IMR-90 (cell line): ENCODE data around the gene SNAPC2. TPM values are rescaled to one million over a fixed set of nuclear protein-coding genes. Genes with fewer than 3 reads are reported as not detected.

Experiments
- ATAC-seq: fragments of 200-7000 bp; cut with Tn5 transposase; 2 replicates; pipeline ENCODE4 v1.9.1; 2020; ENCODE audit warnings: low read depth, mild to moderate bottlenecking, moderate library complexity
- BruUV-seq: library from RNA; stranded (reverse); fragments of 400-500 nt; replicated peaks from 2 replicates; lab custom pipeline; 2021; lab: Mats Ljungman, UMichigan
- CTCF ChIA-PET: fragments of 300-600 bp; formaldehyde crosslinking; extraction: SDS; loops from one replicate; lab custom pipeline; 2021; ENCODE audit warnings: antibody characterized with exemption; lab: Yijun Ruan, JAX
- POLR2A ChIA-PET: fragments of 300-600 bp; sonication (Branson Sonifier 250); formaldehyde crosslinking; loops from one replicate; lab custom pipeline; 2022; ENCODE audit warnings: antibody characterized with exemption; ENCODE audit not compliant: unreplicated experiment; lab: Charles Lee
- DNase-seq: peaks from one replicate; pipeline ENCODE4 v3.0.0; 2013
- H2AFZ ChIP-seq: replicated peaks from 2 replicates; pipeline ENCODE3; 2013; ENCODE audit warnings: low read length, mild to moderate bottlenecking; ENCODE audit not compliant: poor library complexity
- H2AK5ac ChIP-seq: 2 replicates; pipeline ENCODE4 v1.6.1; 2013; ENCODE audit warnings: low read depth, low read length, inconsistent platforms
- H2AK9ac ChIP-seq: replicated peaks from 2 replicates; pipeline ENCODE3; 2013; ENCODE audit warnings: mild to moderate bottlenecking, low read depth, low read length, moderate library complexity; ENCODE audit not compliant: poor library complexity
- H2BK120ac ChIP-seq: 2 replicates; pipeline ENCODE4 v1.6.1; 2013; ENCODE audit warnings: low read depth, low read length, inconsistent platforms
- H2BK15ac ChIP-seq: 3 replicates; pipeline ENCODE4 v1.6.1; 2013; ENCODE audit warnings: low read depth, low read length, inconsistent platforms
- H2BK20ac ChIP-seq: 2 replicates; pipeline ENCODE4 v1.6.1; 2013; ENCODE audit warnings: low read depth, mild to moderate bottlenecking, inconsistent platforms, low read length, moderate library complexity
- H2BK5ac ChIP-seq: 2 replicates; pipeline ENCODE4 v1.6.1; 2013; ENCODE audit warnings: mild to moderate bottlenecking, low read depth, low read length, inconsistent platforms; ENCODE audit not compliant: poor library complexity, severe bottlenecking
- H3K14ac ChIP-seq: replicated peaks from 2 replicates; pipeline ENCODE4 v1.6.1; 2013; ENCODE audit warnings: low read depth, low read length, inconsistent platforms
- H3K18ac ChIP-seq: 2 replicates; pipeline ENCODE4 v1.6.1; 2013; ENCODE audit warnings: low read depth, low read length, control low read depth
- H3K23ac ChIP-seq: 2 replicates; pipeline ENCODE4 v1.6.1; 2013; ENCODE audit warnings: low read depth, low read length, inconsistent platforms
- H3K27ac ChIP-seq: 2 replicates; pipeline ENCODE4 v1.5.1; 2013; ENCODE audit warnings: mild to moderate bottlenecking, control low read depth, low read length; ENCODE audit not compliant: insufficient read depth
- H3K27me3 ChIP-seq: 2 replicates; pipeline ENCODE4 v1.6.1; 2013; ENCODE audit warnings: low read length; ENCODE audit not compliant: control insufficient read depth, insufficient read depth
- H3K36me3 ChIP-seq: 2 replicates; pipeline ENCODE4 v1.6.1; 2013; ENCODE audit warnings: low read length, mixed read lengths; ENCODE audit not compliant: control insufficient read depth, insufficient read depth
- H3K4ac ChIP-seq: 2 replicates; pipeline ENCODE4 v1.6.1; 2013; ENCODE audit warnings: low read depth, low read length, inconsistent platforms
- H3K4me1 ChIP-seq: 2 replicates; pipeline ENCODE4 v1.6.1; 2013; ENCODE audit warnings: low read length, mixed read lengths; ENCODE audit not compliant: control insufficient read depth, insufficient read depth
- H3K4me2 ChIP-seq: 2 replicates; pipeline ENCODE4 v1.6.1; 2013; ENCODE audit warnings: low read depth, mild to moderate bottlenecking, control low read depth, low read length, moderate library complexity
- H3K4me3 ChIP-seq: 2 replicates; pipeline ENCODE4 v1.5.1; 2013; ENCODE audit warnings: low read depth, mild to moderate bottlenecking, control low read depth, low read length, moderate library complexity; ENCODE audit not compliant: insufficient read depth
- H3K56ac ChIP-seq: 2 replicates; pipeline ENCODE4 v1.6.1; 2013; ENCODE audit warnings: low read length, inconsistent platforms; ENCODE audit not compliant: insufficient read depth; ENCODE audit errors: extremely low read depth
- H3K79me1 ChIP-seq, 2 experiments: 2 replicates each; pipeline ENCODE4 v1.6.1; 2013; ENCODE audit warnings: low read length in 2 of 2, inconsistent platforms in 1 of 2, low read depth in 1 of 2
- H3K9ac ChIP-seq: 2 replicates; pipeline ENCODE4 v1.6.1; 2013; ENCODE audit warnings: low read depth, low read length, control low read depth
- H3K9me1 ChIP-seq: 2 replicates; pipeline ENCODE4 v1.6.1; 2013; ENCODE audit warnings: low read length, inconsistent platforms; ENCODE audit not compliant: insufficient read depth
- H3K9me3 ChIP-seq: 2 replicates; pipeline ENCODE4 v1.6.1; 2013; ENCODE audit warnings: low read length; ENCODE audit not compliant: control insufficient read depth, insufficient read depth
- H4K20me1 ChIP-seq: 2 replicates; pipeline ENCODE4 v1.6.1; 2013; ENCODE audit warnings: low read length, inconsistent platforms; ENCODE audit not compliant: insufficient read depth
- H4K5ac ChIP-seq: 2 replicates; pipeline ENCODE4 v1.6.1; 2013; ENCODE audit warnings: mild to moderate bottlenecking, low read depth, low read length, control low read depth
- H4K8ac ChIP-seq, 2 experiments: 2 replicates each; pipeline ENCODE4 v1.6.1; 2013; ENCODE audit warnings: low read depth in 2 of 2, low read length in 2 of 2, control low read depth in 1 of 2, inconsistent platforms in 1 of 2
- H4K91ac ChIP-seq: 2 replicates; pipeline ENCODE4 v1.6.1; 2013; ENCODE audit warnings: low read depth, low read length, inconsistent platforms; ENCODE audit not compliant: insufficient read depth
- BHLHE40 ChIP-seq: fragments of 150-350 bp; IDR thresholded peaks from 2 replicates; pipeline ENCODE4 v1.6.1; 2016; ENCODE audit warnings: mild to moderate bottlenecking, low read depth, low read length
- CHD1 ChIP-seq: IDR thresholded peaks from 2 replicates; pipeline ENCODE4 v1.6.1; 2012; ENCODE audit warnings: low read depth, low read length, improper control_type of control experiment
- ELK1 ChIP-seq: fragments of 150-350 bp; IDR thresholded peaks from 2 replicates; pipeline ENCODE4 v1.6.1; 2016; ENCODE audit warnings: low read depth, mild to moderate bottlenecking, low read length, moderate library complexity, borderline replicate concordance
- FOS ChIP-seq: fragments of 150-350 bp; IDR thresholded peaks from 2 replicates; pipeline ENCODE4 v1.6.1; 2016; ENCODE audit warnings: low read depth, low read length
- MAFK ChIP-seq: IDR thresholded peaks from 2 replicates; pipeline ENCODE4 v1.6.1; 2012; ENCODE audit warnings: low read depth, low read length, improper control_type of control experiment
- MAZ ChIP-seq: IDR thresholded peaks from 2 replicates; pipeline ENCODE4 v1.6.1; 2012; ENCODE audit warnings: low read depth, mild to moderate bottlenecking, low read length, improper control_type of control experiment, moderate library complexity, borderline replicate concordance
- NFE2L2 ChIP-seq: fragments of 150-350 bp; IDR thresholded peaks from 2 replicates; pipeline ENCODE4 v1.6.1; 2016; ENCODE audit warnings: low read depth, mild to moderate bottlenecking, low read length
- RFX5 ChIP-seq: IDR thresholded peaks from 2 replicates; pipeline ENCODE4 v1.8.0; 2012; ENCODE audit warnings: low read depth, mild to moderate bottlenecking, low read length, moderate library complexity
- WGBS, 2 experiments: methylation state at CpG; one replicate each; pipeline versions ENCODE4 v1.1.5 to v1.1.7; 2013; ENCODE audit warnings: missing lambda C conversion rate in 2 of 2; ENCODE audit not compliant: insufficient read length in 1 of 2; ENCODE audit errors: extremely low coverage in 2 of 2; 5-methylcytosine and 5-hydroxymethylcytosine counted together
- dilution Hi-C: fragments of 300-500 bp; cut with HindIII; formaldehyde crosslinking; loops from one replicate; pipeline ENCODE4 v1.14.3; 2018; ENCODE audit warnings: low sequenced_read_pairs; ENCODE audit not compliant: unreplicated experiment
- in situ Hi-C: fragments of 300-500 bp; cut with MboI; formaldehyde crosslinking; loops from 3 replicates; pipeline ENCODE4 v1.14.3; 2019; ENCODE audit warnings: low sequenced_read_pairs, inconsistent platforms, mixed read lengths
- intact Hi-C: fragments of 100-400 bp; cut with micrococcal nuclease; formaldehyde crosslinking; loops from 2 replicates; pipeline ENCODE4 v1.10.0; 2022
- polyA plus RNA-seq, 3 experiments: library from polyadenylated mRNA; depleted of rRNA; stranded (reverse); fragments of >200 nt; gene quantifications; 2 replicates each; pipeline ENCODE4 v1.2.3, GENCODE V29; 2012; ENCODE audit warnings: low replicate concordance in 1 of 3
- total RNA-seq: library from RNA; depleted of rRNA; stranded (reverse); fragments of >200 nt; gene quantifications from 2 replicates; pipeline ENCODE4 v1.2.3, GENCODE V29; 2012

SNAPC2 gene
- total and polyA plus RNA-seq, 2 of the 4 experiments (the other 2 are of a cell fraction): 12.5 to 29.2 TPM

DNA sequence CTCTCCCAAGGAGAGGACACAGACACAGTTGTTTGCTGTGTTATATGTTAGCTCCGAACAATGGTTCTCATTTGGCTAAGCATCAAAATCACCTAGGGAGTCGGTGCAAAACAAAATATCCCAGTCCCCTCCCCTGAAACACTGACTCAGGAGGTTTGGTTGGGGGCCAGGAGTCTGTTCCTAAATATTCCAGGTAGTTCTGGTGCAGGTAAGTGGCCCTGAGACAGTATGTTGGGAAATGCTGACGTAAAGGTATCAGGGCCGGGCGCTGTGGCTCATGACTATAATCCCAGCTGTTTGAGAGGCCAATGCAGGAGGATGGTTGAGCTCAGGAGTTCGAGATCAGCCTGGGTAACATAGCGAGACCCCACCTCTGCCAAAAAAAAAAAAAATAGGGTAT lies 18.8 kb upstream of the SNAPC2 start:
- Histone ChIP-seq H2BK5ac (no peak overlapping the region), H3K4me2 (no peak overlapping the region), H3K4ac (no peak overlapping the region), H4K8ac (no peak overlapping the region), H2BK120ac (no peak overlapping the region), H3K9ac (no peak overlapping the region), H4K5ac (no peak overlapping the region), H2BK15ac (no peak overlapping the region), H3K23ac (no peak overlapping the region), H3K9me3 (no peaks in the 10 kb centered on the region), H3K14ac (no peak overlapping the region), H3K36me3 (peaks cover 20% of the 10 kb centered on the region), H3K4me3 (no peak overlapping the region), H2BK20ac (no peak overlapping the region), H4K91ac (no peak overlapping the region), H2AFZ (no peak overlapping the region), H2AK9ac (no peak overlapping the region), H3K79me1 (peaks cover 14 to 31% of the 10 kb centered on the region in 2 experiments; a peak in 3 of 4 replicates), H4K20me1 (peaks cover 23% of the 10 kb centered on the region), H3K27ac (no peak overlapping the region), H2AK5ac (no peak overlapping the region), H3K56ac (no peak overlapping the region), H3K18ac (no peak overlapping the region), H3K27me3 (no peaks in the 10 kb centered on the region), H3K9me1 (peaks cover 11% of the 10 kb centered on the region), H3K4me1 (peaks cover 10% of the 10 kb centered on the region)
- in situ Hi-C loops (no loop called here), dilution Hi-C loops (no loop called here), intact Hi-C loops (no loop called here)
- no CpG with 5 or more reads among the region's 7 CpGs for WGBS, 2 experiments
- no TSS peak for BruUV-seq
- ChIA-PET POLR2A (no interaction called here), CTCF (no interaction called here)
- DNase-seq (no peak), ATAC-seq (no peak)
- no peak for TF ChIP-seq BHLHE40
- TF ChIP-seq CHD1: no peak
- TF ChIP-seq ELK1: no peak
- TF ChIP-seq MAFK: no peak
- TF ChIP-seq FOS: no peak
- no peak for TF ChIP-seq MAZ
- TF ChIP-seq RFX5: no peak
- TF ChIP-seq NFE2L2: no peak
